HG03039 (cell line): ENCODE results near the gene SMIM26.
"Not testable (repeated sequence)": the region's sequence is repeated elsewhere in the genome, so short reads cannot be mapped to it uniquely, and the experiment has no call there.

ENCODE experiments used
- ATAC-seq: cut with Tn5 transposase; IDR thresholded peaks from one replicate; pipeline ENCODE4 v1.9.1; 2021; ENCODE audit warnings: mild to moderate bottlenecking, moderate library complexity; ENCODE audit not compliant: unreplicated experiment

The SMIM26 gene, protein sequence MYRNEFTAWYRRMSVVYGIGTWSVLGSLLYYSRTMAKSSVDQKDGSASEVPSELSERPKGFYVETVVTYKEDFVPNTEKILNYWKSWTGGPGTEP

DNA sequence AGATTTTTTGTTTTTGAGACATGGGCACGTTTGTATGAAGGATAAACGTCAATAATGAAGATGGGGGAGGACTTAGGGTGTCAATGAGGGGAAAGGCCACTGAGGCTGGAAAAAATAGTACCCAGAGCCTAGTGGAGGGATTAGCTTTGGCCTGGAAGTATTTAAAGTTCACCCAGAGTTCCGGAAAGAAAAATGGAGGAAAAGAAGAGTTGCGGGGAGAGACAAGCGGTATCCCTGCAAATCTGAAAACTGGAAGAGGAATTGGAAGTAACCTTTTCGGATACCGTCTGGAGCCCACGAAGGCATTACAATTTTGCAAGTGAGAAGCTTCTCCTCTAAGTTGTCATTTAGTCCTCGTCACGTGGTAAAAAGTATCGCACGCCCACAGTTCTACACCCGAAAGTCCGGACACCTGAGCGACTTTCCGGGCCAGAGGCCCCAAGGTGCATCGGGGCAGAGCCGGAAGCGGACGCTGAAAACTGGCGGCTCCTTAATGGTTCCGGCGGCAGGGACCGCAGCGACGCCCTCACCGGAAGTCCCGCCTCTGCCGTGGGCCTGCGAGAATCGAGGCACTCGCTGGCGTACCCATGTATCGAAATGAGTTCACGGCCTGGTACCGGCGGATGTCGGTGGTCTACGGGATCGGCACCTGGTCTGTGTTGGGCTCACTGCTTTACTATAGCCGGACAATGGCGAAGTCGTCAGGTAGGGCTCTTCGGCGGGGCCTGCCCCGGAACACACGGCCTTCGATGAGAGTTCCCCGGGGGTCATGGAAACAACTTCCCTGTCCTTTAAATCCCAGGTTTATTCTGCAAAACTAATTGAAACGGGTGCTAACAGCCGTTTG, at the start of gene SMIM26:
Gene SMIM26, plus strand, starts transcription at position 541 of the 847 bp plus-strand sequence. Its CDS starts 47 bp downstream, at position 588.
- peak; percentile 99 for ATAC-seq

DNA sequence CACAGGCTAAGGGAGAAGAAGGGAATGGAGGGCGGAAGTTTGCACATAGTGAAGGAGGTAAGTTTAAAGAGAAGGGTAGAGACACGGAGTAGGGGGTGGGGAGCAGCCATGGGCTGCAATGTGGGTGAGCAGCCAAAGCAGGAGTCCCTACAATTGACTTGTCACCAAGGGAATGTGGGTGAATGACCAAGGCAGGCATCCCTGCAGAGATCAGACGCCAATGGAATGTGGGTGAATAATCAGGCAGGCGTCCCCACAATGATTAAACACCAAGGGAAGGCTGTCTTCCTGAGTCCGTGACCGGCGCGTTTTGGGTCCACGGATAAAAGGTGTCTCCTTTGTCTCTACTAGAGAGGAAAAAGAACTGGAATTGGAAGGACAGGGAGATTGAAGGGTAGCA, 45.2 kb upstream of the SMIM26 start:
- ATAC-seq: not testable (repeated sequence)

DNA sequence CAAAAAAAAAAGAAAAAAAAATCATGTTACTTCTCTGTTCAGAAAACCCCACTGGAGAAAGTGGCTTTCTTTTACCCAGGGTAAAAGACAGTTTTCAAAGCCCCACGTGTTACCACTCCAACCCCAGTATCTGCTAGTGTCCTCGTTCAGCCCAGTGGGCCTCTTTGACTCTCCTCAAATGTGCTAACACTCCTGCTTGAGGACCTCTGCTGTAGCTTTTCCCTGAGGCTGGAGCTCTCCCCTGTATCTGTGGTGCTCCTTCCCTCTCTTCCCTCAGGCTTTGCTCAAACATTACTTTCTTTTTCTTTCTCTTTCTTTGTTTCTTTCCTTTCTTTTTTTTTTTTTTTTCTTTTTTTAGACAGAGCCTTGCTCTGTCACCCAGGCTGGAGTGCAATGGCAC, 44.2 kb upstream of the SMIM26 start:
- no peak for ATAC-seq

DNA sequence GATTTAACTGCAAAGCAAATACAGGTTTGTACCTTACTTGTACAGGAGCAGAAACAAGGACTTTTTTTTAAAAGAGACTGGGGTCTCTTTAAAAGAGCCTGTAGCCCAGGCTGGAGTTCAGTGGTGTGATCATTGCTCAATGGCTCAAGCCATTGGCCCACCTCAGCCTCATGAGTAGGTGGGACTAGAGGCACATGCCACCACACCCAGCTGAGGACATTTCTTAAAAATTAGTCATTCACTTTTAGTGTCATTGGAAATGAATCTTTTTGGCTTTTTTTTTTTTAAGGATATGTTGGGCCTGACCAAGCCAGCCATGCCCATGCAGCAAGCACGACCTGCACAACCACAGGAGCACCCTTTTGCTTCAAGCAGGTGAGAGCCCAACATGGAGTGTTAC, 42.6 kb upstream of the SMIM26 start:
- no peak for ATAC-seq

DNA sequence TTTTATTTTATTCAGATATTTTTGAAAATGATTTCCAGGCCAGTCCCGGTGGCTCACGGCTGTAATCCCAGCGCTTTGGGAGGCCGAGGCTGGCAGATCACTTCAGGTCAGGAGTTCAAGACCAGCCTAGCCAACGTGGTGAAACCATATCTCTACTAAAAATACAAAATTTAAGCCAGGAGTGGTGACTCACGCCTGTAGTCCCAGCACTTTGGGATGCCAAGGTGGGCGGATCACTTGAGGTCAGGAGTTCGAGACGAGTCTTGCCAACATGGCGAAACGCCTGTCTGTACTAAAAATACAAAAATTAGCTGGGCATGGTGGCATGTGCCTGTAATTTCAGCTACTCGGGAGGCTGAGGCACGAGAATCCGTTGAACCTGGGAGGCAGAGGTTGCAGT, 40.5 kb upstream of the SMIM26 start:
- not testable (repeated sequence) for ATAC-seq

DNA sequence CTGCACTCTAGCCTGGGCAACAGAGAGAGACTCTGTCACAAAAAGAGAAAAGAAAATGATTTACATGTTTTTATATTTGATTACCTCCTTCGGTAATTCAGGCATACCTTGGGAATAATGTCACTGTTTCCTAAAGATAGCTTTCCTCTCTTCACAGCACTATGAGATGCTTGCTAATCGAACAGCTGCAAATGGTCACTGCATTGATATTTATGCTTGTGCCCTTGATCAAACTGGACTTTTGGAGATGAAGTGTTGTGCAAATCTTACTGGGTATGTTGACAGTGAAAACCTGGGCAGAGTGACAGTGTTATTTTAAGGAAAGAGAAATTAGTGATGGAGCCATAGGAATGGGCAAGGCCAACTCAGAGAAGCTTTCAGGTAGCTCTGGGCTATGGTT, 39.9 kb upstream of the SMIM26 start:
- no peak for ATAC-seq

DNA sequence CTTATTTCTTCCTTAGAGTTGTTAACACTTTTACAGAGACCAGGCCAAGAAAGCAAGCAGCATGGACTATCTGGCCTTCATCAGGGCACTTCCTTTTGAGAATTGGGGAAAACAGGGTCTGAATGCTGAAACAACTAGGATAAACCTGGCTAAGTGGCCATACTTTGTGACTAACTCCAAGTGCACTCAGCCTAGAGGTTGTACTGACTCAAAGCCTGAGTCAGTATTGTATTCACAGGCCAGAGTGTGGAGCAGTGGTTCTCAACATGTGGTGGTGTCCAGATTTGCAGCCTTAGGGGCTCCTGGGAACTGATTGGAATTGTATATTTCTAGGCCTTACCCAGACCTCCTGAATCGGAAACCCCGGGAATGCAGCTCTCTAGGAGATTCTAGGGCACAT, 39.4 kb upstream of the SMIM26 start:
- ATAC-seq: no peak

DNA sequence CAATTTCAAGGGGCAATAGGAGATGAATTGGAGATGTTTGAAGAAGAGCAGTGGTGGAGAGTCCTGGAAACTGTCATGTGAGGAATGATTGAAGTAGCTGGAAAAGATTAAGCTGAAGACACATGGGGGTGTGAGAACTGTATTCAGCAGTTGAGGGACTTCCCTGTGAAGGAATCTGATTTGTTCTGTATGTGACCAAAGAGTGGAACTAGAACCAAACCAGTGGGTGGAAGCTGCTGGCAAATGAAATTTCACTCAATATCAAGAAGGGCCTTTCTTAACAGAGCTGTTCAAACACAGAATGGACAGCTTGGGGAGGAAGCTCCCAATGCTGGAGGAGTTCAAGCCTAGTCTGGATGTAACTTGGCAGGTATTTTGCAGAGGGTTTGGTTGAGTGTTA, 38.2 kb upstream of the SMIM26 start:
- ATAC-seq: no peak

DNA sequence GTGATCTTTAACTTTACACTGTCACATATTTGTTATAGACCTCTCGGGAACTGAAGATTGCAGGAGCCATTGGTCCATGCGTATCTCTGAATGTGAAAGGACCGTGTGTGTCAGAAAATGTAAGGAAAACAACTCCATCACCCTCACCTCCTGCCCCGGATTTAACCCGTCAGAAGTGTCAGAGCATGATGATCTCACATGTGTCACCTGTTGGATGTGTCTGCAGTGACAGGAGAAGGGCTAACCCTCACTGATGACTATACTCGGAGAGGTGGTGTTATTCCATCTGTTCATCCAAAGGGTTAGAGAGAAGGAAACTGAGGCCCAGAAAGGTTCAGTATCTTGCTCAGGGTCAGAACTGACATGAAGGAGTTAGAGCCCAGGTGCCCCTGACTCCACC, 34.6 kb upstream of the SMIM26 start:
- ATAC-seq: no peak

DNA sequence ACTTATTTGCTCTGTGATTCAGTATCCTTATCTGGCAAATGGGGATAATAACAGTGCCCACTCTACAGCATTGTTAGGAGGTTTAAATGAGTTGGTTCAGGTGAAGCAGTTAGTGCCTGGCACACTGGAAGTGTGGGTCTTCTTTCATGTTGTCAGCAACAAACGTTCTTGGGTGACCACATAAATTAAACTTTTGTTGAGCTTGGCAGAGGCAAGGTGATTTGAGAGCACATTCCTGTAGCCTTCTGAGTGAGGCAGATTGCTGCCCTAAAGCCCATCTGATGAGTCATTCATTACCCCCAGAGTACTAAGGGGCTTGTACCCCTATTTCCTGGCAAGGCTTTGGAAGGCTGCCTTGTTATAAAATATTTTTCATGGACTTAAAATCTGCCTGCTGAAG, 33.7 kb upstream of the SMIM26 start:
- ATAC-seq: no peak

DNA sequence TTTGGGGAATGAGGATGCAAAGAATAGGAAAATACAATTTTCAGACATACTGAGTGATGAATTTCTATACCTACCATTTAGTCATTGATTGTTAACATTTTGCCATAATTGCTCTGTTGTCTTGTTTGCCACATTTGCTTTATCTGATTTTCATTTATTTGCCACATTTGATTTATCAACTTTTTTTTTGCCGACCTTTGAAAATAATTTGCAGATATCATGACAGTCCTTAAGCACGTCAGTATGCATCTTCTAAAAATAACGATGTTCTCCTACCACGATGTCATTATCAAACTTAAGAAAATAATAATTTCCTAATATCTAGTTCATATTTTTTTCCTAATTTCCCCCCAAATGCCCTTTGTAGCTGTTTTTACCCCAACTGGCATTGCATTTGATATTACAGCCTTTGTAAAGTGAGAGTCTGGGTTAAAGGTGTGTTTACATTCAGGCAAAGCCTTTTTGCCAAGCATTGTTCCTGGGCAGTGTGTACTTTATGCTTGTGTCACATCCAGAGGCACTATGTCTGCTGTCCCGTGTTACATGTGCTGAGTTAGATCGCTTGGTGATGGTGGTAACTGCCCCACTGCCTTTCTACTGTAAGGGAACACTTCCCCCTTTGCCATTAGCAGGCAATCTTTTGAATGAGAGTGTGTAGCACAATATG, 33.1 kb upstream of the SMIM26 start:
- ATAC-seq: no peak

DNA sequence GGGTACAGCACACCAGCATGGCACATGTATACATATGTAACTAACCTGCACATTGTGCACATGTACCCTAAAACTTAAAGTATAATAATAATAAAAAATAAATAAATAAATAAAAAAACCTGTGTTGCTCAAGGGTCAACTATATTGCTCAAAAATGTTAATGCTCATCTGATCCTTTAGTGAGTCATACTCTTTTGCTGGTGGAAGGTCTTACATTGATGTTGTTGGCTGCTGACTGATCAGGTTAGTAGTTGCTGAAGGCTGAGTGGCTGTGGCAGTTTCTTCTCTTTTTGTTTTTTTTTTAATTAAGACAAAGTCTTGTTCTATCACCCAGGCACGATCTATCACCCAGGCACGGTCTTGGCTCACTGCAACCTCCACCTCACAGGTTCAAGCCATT, 29.6 kb upstream of the SMIM26 start:
- ATAC-seq: no peak

DNA sequence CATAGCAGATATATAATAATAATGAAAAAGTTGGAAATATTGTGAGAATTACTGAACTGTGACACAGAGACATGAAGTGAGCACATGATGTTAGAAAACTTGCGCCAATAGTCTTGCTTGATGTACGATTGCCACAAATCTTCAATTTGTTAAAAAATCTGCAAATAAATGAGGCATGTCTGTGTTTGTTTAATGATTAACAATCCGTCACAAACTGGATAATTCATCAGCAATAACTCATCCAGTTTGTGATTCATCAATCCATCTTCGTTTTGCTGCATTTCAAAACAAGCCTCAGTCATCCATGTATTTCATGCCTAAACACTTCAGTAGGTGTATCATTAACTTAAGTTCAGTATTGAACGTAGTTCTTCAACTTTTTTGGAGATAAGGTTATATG, 25.5 kb upstream of the SMIM26 start:
- ATAC-seq: no peak

DNA sequence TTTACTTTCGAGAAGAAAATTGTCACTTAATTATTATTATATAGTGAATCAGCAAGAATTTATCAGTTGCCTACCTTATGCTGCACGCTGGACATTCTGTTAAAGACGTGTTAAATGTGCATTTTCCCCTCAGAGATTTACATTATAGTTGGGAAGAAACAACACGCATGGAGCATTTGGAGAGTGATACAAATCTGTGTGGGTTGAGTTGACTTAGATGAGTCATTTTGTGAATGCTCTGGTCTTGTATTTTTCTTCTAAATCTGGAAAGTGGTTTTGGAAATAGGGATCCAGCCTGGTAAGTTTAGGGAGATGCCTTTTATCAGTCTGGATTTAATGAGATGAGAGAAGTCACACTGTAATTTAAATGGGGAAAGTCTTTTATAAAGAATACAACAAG, 24.0 kb upstream of the SMIM26 start:
- ATAC-seq: no peak

DNA sequence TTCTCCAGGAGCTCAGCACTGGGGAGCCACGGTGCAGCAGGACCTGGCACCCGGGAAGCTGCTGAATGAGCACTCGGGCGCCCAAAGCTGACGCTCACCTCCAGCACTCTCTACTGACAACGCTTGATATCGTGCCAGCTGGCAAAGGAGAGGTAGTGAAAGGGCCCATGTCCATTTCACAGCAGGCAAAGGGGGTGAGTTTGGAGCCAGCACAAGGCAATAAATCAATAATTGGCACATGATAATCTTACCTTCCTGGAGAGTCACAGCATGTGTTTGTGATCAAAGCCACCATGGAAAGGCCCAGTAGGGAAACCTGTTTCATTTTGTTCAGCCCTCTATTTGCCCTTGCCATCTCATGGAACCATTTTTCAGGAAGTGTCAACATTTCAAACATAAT, 23.3 kb upstream of the SMIM26 start:
- no peak for ATAC-seq

DNA sequence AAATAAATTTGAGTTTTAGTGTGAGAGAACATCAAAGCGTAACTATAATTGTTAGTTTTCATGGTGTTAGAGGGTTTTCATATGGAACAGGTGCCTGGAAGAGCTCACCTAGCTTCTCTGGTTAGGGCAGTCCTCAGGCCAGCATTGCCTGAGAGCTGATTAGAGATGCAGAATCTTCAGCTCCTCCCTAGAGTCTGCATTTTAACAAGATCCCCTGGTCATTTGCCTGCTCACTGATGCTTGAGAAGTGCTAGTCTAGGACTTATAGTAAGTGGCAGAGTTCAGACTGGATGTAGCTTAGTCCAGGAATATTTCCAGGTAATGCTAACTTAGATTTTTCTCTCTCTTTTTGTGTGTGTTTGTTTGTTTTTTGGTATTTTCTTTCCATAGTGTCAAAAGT, 21.7 kb upstream of the SMIM26 start:
- no peak for ATAC-seq

DNA sequence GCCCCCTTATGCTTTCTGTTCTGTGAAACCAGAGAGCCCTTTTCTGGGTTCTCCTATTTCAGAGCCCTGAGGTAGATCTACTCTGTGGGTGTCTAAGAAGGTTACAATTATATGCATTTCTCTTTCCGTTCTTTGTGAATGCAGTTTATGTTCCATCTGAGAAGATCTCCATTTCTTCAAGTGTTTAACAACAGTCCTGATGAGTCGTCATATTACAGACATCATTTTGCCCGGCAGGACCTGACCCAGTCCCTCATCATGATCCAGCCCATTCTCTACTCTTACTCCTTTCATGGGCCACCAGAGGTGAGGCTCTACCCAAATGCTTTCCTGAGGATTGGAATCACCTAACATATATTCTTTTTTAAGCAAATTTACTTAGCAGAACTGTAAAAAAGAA, 18.8 kb upstream of the SMIM26 start:
- no peak for ATAC-seq

DNA sequence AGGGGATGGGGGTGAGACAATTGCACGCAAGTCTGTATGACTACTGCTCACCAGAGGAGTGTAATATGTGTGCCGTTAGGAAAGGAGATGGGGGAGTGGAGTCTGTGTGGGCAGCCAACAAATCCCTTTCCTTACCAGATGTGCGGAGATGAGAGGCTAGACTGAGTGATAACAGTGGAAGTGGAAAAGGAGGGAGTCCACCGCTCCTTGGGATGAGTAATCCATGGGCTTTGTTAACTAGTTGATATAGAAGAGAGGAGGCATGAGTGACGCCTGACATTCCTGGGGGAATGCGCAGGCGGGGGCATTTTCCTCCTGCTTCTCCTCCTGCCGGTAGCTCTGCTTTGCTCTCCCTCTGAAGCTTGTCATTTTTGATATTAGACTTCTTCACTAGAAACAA, 13.5 kb upstream of the SMIM26 start:
- ATAC-seq: no peak

DNA sequence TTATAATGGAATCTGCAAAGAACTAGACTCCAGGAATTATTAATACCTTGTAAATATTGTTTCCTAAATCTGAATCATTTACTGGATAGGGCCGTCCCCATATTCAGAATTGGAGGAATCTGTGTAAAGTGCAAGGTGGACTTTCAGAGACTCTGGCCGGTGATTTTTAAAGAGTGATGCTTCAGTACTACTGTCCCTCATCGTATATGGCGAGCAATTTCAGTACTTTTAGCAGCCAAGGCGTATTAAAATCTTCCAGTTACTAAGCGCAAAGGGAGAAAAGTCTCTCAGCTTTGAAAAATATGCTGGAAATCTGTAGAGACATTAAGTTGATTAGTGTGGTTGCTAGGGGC, 483 bp downstream of the SMIM26 start:
- ATAC-seq: no peak

DNA sequence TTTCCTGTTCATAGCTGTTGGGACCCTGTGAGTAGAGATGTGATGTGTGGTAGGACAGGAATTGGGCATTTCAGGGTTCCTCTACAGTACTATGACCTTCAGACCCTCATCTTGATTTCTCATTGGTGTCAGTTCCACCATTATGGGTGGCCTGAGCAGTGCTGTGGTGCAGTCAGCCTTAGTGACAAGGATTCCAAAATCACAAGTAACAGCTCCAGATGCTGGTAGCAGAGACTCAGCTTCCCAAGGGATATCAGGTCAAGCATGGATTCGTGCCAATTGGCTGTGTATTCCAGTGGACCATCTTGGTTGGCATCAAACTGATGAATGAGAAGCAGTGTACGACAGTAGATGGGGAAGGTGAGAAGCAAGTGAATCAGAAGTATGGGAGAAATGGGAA, 3.8 kb downstream of the SMIM26 start:
- no peak for ATAC-seq

DNA sequence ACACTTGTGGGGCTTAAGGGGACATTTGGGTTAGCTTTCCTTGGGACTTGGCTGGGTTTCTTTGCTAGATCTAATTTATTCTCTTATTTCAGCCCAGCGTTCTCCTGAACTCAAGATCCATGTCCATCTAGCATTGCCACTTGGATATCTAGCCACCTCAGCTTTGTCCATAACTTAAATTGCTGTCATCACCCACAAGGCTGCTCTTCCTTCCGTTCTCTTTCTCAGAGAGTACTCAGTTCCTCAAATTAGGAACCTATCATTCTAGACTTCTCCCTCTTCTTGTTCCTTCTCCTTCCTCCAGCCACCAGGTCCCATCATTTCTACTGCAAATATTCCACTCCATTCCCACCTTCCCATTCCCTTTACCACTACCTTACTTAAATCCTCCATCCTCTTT, 4.3 kb downstream of the SMIM26 start:
- ATAC-seq: no peak

DNA sequence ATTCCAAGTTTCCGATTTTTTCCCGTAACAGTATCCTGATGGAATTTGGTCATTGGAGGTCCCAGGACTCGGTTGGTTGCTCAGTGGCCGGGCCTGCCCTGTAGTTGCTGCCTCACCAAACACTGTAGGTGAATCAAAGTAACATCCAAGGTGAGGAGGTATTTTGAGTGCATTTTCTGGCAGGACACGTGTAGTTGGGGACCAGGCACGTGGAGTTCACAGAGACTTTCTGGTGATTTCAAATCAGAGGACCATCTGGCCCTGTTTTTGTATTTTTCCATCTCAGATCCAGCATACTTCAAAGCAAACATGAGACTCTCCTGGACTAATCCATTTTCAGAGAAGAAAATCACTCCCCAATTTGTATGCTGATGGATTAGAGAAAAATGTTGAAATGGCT, 10.7 kb downstream of the SMIM26 start:
- no peak for ATAC-seq
